Keratinocyte (primary cell): Measurements from ENCODE around the gene FOXL3. TPM values are rescaled to one million over a fixed set of nuclear protein-coding genes. Genes with fewer than 3 reads are reported as not detected.

Experiments used
- DNase-seq: peaks from one replicate; pipeline ENCODE4 v3.0.0-alpha.2; 2011; ENCODE audit warnings: low read depth, missing footprints, low spot score
- FAIRE-seq: peaks from 2 replicates; lab custom pipeline; 2011; peaks lifted over from hg19 to GRCh38; lab: Jason Lieb, UNC
- H2AFZ ChIP-seq: 2 replicates; pipeline ENCODE4 v1.6.0; 2012; ENCODE audit warnings: low read length, control low read depth, inconsistent platforms; ENCODE audit not compliant: control insufficient read depth
- H3K27ac ChIP-seq: 2 replicates; pipeline ENCODE4 v1.5.1; 2011; ENCODE audit warnings: low read length; ENCODE audit not compliant: control insufficient read depth, insufficient read depth
- H3K27me3 ChIP-seq: 3 replicates; pipeline ENCODE4 v1.6.0; 2011; ENCODE audit warnings: low read length; ENCODE audit not compliant: control insufficient read depth, insufficient read depth; ENCODE audit errors: extremely low read depth
- H3K36me3 ChIP-seq, 2 experiments: 2 replicates in 1 of 2; 3 replicates in 1 of 2; pipeline ENCODE4 v1.5.1; 2011; ENCODE audit warnings: low read length in 2 of 2, mild to moderate bottlenecking in 1 of 2; ENCODE audit not compliant: control insufficient read depth in 2 of 2, insufficient read depth in 2 of 2; ENCODE audit errors: extremely low read depth in 1 of 2
- H3K4me1 ChIP-seq: 3 replicates; pipeline ENCODE4 v1.5.1; 2011; ENCODE audit warnings: low read length; ENCODE audit not compliant: control insufficient read depth, insufficient read depth; ENCODE audit errors: extremely low read depth
- H3K4me2 ChIP-seq: 3 replicates; pipeline ENCODE4 v1.6.0; 2011; ENCODE audit warnings: low read depth, low read length; ENCODE audit not compliant: control insufficient read depth, insufficient read depth; ENCODE audit errors: extremely low read depth
- H3K4me3 ChIP-seq, 3 experiments: fragments of 200-600 bp in 1 of 3; sonication (generic) in 1 of 3; 2 replicates in 2 of 3; 3 replicates in 1 of 3; pipeline ENCODE4 v1.5.1; 2011 to 2016; ENCODE audit warnings: low read length in 3 of 3, mild to moderate bottlenecking in 3 of 3, control low read depth in 2 of 3, inconsistent platforms in 1 of 3, low read depth in 1 of 3, mixed read lengths in 1 of 3, mixed run types in 1 of 3, moderate library complexity in 1 of 3; ENCODE audit not compliant: control insufficient read depth in 2 of 3, insufficient read depth in 2 of 3; ENCODE audit errors: extremely low read depth in 1 of 3
- H3K79me2 ChIP-seq: 2 replicates; pipeline ENCODE4 v1.6.0; 2012; ENCODE audit warnings: low read length; ENCODE audit not compliant: control insufficient read depth, insufficient read depth
- H3K9ac ChIP-seq: 3 replicates; pipeline ENCODE4 v1.6.0; 2011; ENCODE audit warnings: low read length; ENCODE audit not compliant: control insufficient read depth, insufficient read depth; ENCODE audit errors: extremely low read depth
- H3K9me1 ChIP-seq: 3 replicates; pipeline ENCODE4 v1.6.0; 2011; ENCODE audit warnings: low read length; ENCODE audit not compliant: control insufficient read depth, insufficient read depth; ENCODE audit errors: extremely low read depth
- H3K9me3 ChIP-seq: 2 replicates; pipeline ENCODE4 v1.5.1; 2012; ENCODE audit warnings: low read depth, low read length; ENCODE audit not compliant: control insufficient read depth
- H4K20me1 ChIP-seq: 3 replicates; pipeline ENCODE4 v1.6.0; 2011; ENCODE audit warnings: low read length; ENCODE audit not compliant: control insufficient read depth, insufficient read depth; ENCODE audit errors: extremely low read depth
- EZH2 ChIP-seq: IDR thresholded peaks from one replicate; pipeline ENCODE4 v1.6.1; 2012; ENCODE audit warnings: inconsistent platforms, mild to moderate bottlenecking, low read length, moderate library complexity
- dilution Hi-C: fragments of 300-500 bp; cut with MboI; formaldehyde crosslinking; loops from one replicate; pipeline ENCODE4 v1.7.0; 2020; ENCODE audit warnings: low sequenced_read_pairs; ENCODE audit not compliant: extremely low pct_ligation_motif_present
- polyA plus RNA-seq, 5 experiments: library from polyadenylated mRNA; depleted of rRNA in 3 of 5; stranded (reverse) in 3 of 5; stranded (forward) in 1 of 5; unstranded in 1 of 5; fragments of >200 nt; gene quantifications; 1 replicate in 1 of 5; 2 replicates in 3 of 5; 3 replicates in 1 of 5; pipeline versions ENCODE4 v1.2.1 to v1.2.3, GENCODE V29; 2011 to 2012; ENCODE audit warnings: missing spikeins in 2 of 5, low read depth in 1 of 5, low replicate concordance in 1 of 5
- TF ChIP-seq, protein P1 (sequence below), 3 experiments: IDR thresholded peaks in 1 of 3; conservative IDR thresholded peaks in 1 of 3; optimal IDR thresholded peaks in 1 of 3; 2 replicates in 2 of 3; 3 replicates in 1 of 3; pipeline versions ENCODE3 to v1.5.1; 2011; ENCODE audit warnings: low read length in 3 of 3, mild to moderate bottlenecking in 3 of 3, moderate library complexity in 2 of 3, control low read depth in 1 of 3, inconsistent platforms in 1 of 3; ENCODE audit not compliant: insufficient read depth in 2 of 3; ENCODE audit errors: extremely low read depth in 1 of 3

FOXL3 gene
- polyA plus RNA-seq, 1 donor (not counting 4 experiments of a cell fraction or from before 2014, with no cell fraction given): not detected

DNA sequence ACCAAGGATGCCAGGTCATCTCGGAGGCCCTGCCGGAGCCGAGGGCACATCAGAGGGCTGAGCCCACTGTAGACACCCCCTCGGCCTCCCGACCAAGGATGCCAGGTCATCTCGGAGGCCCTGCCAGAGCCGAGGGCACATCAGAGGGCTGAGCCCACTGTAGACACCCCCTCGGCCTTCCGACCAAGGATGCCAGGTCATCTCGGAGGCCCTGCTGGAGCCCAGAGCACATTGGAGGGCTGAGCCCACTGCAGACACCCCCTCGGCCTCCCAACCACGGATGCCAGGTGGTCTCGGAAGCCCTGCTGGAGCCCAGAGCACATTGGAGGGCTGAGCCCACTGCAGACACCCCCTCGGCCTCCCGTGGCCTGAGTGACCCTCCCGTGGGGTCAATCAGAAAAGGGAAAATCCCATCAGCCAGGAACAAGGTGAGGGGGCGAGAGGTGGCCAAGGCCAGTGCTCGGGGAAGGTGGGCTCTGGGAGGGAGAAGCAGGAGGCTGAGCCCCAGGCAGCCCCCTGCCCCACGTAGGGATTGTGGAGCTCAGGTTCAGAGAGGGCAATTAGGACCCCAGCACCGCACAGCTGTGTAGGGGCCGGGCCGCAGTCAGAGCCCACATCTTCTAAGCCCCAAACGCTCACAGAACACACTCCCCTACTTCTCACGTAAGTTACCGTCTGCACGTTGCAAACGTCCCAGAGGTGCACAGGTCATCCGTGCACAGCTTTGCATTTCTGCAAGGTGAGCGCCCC, 37.6 kb upstream of the FOXL3 start:
- H3K4me3 ChIP-seq: no peak overlapping the region
- H3K9me1 ChIP-seq: no peaks in the 10 kb centered on the region
- H3K4me2 ChIP-seq: no peak overlapping the region
- no peaks in the 10 kb centered on the region for H3K27me3 ChIP-seq
- H4K20me1 ChIP-seq: no peaks in the 10 kb centered on the region
- H3K79me2 ChIP-seq: no peaks in the 10 kb centered on the region
- peaks cover 0 to 6% of the 10 kb centered on the region in 2 experiments for H3K36me3 ChIP-seq
- no peak for TF ChIP-seq EZH2
- TF ChIP-seq, protein P1, sequence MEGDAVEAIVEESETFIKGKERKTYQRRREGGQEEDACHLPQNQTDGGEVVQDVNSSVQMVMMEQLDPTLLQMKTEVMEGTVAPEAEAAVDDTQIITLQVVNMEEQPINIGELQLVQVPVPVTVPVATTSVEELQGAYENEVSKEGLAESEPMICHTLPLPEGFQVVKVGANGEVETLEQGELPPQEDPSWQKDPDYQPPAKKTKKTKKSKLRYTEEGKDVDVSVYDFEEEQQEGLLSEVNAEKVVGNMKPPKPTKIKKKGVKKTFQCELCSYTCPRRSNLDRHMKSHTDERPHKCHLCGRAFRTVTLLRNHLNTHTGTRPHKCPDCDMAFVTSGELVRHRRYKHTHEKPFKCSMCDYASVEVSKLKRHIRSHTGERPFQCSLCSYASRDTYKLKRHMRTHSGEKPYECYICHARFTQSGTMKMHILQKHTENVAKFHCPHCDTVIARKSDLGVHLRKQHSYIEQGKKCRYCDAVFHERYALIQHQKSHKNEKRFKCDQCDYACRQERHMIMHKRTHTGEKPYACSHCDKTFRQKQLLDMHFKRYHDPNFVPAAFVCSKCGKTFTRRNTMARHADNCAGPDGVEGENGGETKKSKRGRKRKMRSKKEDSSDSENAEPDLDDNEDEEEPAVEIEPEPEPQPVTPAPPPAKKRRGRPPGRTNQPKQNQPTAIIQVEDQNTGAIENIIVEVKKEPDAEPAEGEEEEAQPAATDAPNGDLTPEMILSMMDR (optimal IDR thresholded peaks at IDR 0.05 in 1 of 3, IDR thresholded peaks at IDR 0.05 in 1 of 3, conservative IDR thresholded peaks at IDR 0.05 in 1 of 3; ENCODE audit: extremely low read depth in 1 of 3, insufficient read depth in 2 of 3, low read length in 3 of 3): no peak
- DNase-seq: no peak
- no peak for FAIRE-seq
- no peak overlapping the region for H2AFZ ChIP-seq
- no peak overlapping the region for H3K27ac ChIP-seq
- H3K9me3 ChIP-seq: no peaks in the 10 kb centered on the region
- no peaks in the 10 kb centered on the region for H3K4me1 ChIP-seq
- H3K9ac ChIP-seq: no peak overlapping the region
- dilution Hi-C loops: no loop called here

DNA sequence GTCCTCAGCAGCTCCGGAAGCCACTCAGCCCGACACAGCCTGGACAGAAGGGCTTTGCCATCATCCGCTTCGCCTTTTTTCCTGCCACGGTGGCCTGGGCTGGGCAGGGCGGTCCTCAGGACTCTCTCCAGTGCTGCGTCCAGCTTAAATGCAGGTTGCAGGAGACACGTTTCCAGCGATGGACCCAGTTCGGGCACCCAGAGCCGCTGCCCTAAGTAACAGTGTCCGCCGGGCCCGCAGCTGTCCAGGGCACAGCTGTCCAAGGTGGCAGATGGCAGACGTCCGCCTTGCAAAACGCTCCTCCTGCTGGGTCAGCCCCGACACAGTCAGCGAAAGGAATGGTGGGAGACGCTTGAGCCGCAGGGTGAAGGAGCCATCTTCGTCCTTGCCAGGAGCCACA, 37.0 kb upstream of the FOXL3 start:
- dilution Hi-C loops: no loop called here
- H3K4me1 ChIP-seq: no peaks in the 10 kb centered on the region
- no peaks in the 10 kb centered on the region for H4K20me1 ChIP-seq
- DNase-seq: no peak
- no peak overlapping the region for H3K4me3 ChIP-seq
- H3K79me2 ChIP-seq: no peaks in the 10 kb centered on the region
- H3K27ac ChIP-seq: no peak overlapping the region
- peaks cover 0 to 6% of the 10 kb centered on the region in 2 experiments for H3K36me3 ChIP-seq
- no peaks in the 10 kb centered on the region for H3K9me3 ChIP-seq
- H3K9me1 ChIP-seq: no peaks in the 10 kb centered on the region
- H3K4me2 ChIP-seq: no peak overlapping the region
- no peaks in the 10 kb centered on the region for H3K27me3 ChIP-seq
- TF ChIP-seq, protein P1 (optimal IDR thresholded peaks at IDR 0.05 in 1 of 3, IDR thresholded peaks at IDR 0.05 in 1 of 3, conservative IDR thresholded peaks at IDR 0.05 in 1 of 3; ENCODE audit: extremely low read depth in 1 of 3, insufficient read depth in 2 of 3, low read length in 3 of 3): no peak
- TF ChIP-seq EZH2: no peak
- no peak overlapping the region for H2AFZ ChIP-seq
- FAIRE-seq: no peak
- no peak overlapping the region for H3K9ac ChIP-seq
